Aorta (tissue), 5 donors: Measurements from ENCODE around the gene TRMT10B. TPM values are rescaled to one million over a fixed set of nuclear protein-coding genes. Genes with fewer than 3 reads are reported as not detected.

Experiments
- ATAC-seq: fragments of 200-7000 bp; cut with Tn5 transposase; one replicate; pipeline ENCODE4 v1.9.1; 2022; ENCODE audit warnings: moderate library complexity; ENCODE audit not compliant: low FRiP score
- DNase-seq, 2 donors: peaks; one replicate each; pipeline ENCODE4 v3.0.0-alpha.2; 2020
- H3K27ac ChIP-seq, 2 donors: one replicate each; pipeline ENCODE4 v1.5.1; 2013; ENCODE audit warnings: low read length in 2 of 2, mild to moderate bottlenecking in 2 of 2, moderate library complexity in 2 of 2, control low read depth in 1 of 2, inconsistent platforms in 1 of 2, low read depth in 1 of 2
- H3K27me3 ChIP-seq, 2 donors: one replicate each; pipeline ENCODE4 v1.6.1; 2013; ENCODE audit warnings: control low read depth in 1 of 2, low read length in 1 of 2, mild to moderate bottlenecking in 1 of 2, moderate library complexity in 1 of 2; ENCODE audit not compliant: insufficient read depth in 2 of 2, control insufficient read depth in 1 of 2
- H3K36me3 ChIP-seq, 2 donors: one replicate each; pipeline ENCODE4 v1.6.1; 2013; ENCODE audit warnings: control low read depth in 1 of 2, low read length in 1 of 2, mild to moderate bottlenecking in 1 of 2; ENCODE audit not compliant: insufficient read depth in 2 of 2, control insufficient read depth in 1 of 2
- H3K4me1 ChIP-seq, 2 donors: one replicate each; pipeline ENCODE4 v1.6.1; 2013; ENCODE audit warnings: low read length in 2 of 2, control low read depth in 1 of 2, mild to moderate bottlenecking in 1 of 2, moderate library complexity in 1 of 2; ENCODE audit not compliant: insufficient read depth in 2 of 2, control insufficient read depth in 1 of 2
- H3K4me3 ChIP-seq, 2 donors: one replicate each; pipeline ENCODE4 v1.5.1; 2013; ENCODE audit warnings: low read length in 2 of 2, control low read depth in 1 of 2, mild to moderate bottlenecking in 1 of 2
- H3K9me3 ChIP-seq: one replicate; pipeline ENCODE4 v1.6.1; 2013; ENCODE audit warnings: mild to moderate bottlenecking, low read length; ENCODE audit not compliant: control insufficient read depth
- WGBS, 2 donors: extraction: QIAGEN DNeasy Blood & Tissue Kit; methylation state at CpG; one replicate each; pipeline ENCODE4 v1.1.7; 2013; 5-methylcytosine and 5-hydroxymethylcytosine counted together
- intact Hi-C, 2 donors: fragments of 100-400 bp; cut with DNase I; formaldehyde crosslinking; loops; one replicate each; pipeline versions ENCODE4 v1.14.2 to v1.15.0; 2022
- polyA plus RNA-seq, 2 donors: library from polyadenylated mRNA; stranded (reverse); fragments of 200-250 nt; gene quantifications; one replicate each; pipeline ENCODE4 v1.2.3, GENCODE V29; 2013
- total RNA-seq, 2 donors: library from RNA; stranded (reverse); fragmentation: NEBNext Ultra II Directional; extraction: Animal tissue kit (Norgen Biotek cat#: 25700); gene quantifications; one replicate each; pipeline ENCODE4 v1.2.1, GENCODE V29; 2021
- donor health status: healthy with polysubstance abuse.
- donor health status: Bipolar disorder and iron deficiency.
- donor health status: DM: no; HTN: no; CAD: no.
- donor health status: DM: no; HTN: no; CAD: no.
- donor health status: DM: yes; HTN: yes; CAD: no.

The TRMT10B gene
- total and polyA plus RNA-seq, 4 donors = 4.6 to 17.4 (median 8.6) TPM

GRCh38 chr9:37784616-37785483, 31.2 kb downstream of the TRMT10B start, which contains the start of gene EXOSC3:
Gene EXOSC3, minus strand, starts transcription at chr9:37785064. Its CDS starts 20 bp downstream, at chr9:37785044.
- DNase-seq (peak; percentile 95 to 96), ATAC-seq (peak; percentile 95)
- Histone ChIP-seq H3K4me1 (no peaks in the 10 kb centered on the region), H3K9me3 (no peaks in the 10 kb centered on the region), H3K4me3 (peak within 1 kb of the TSS; percentile 81 to 86), H3K27me3 (no peaks in the 10 kb centered on the region), H3K27ac (peak within 1 kb of the TSS; percentile 14 to 62), H3K36me3 (no peaks in the 10 kb centered on the region)
- WGBS, 2 donors = 1% methylated on average over 70 to 73 of the region's 73 CpGs
- intact Hi-C loops = loop anchor here (1.0 kb wide), 1 partner anchor 15 kb away; the partner anchor contains the start of gene DCAF10 (in 2 of the 2)

- peaks cover 1% of the 10 kb centered on the region for H3K9me3 ChIP-seq
- no peaks in the 10 kb centered on the region for H3K4me1 ChIP-seq
- ATAC-seq (no peak), DNase-seq (peak in 1 of 2 donors; percentile 75)
- intact Hi-C loops = no loop called here
- H3K36me3 ChIP-seq = no peaks in the 10 kb centered on the region
- H3K27ac ChIP-seq = no peak overlapping the region
- WGBS, 2 donors = 42 to 43% methylated on average over 44 to 45 of the region's 45 CpGs
- no peak overlapping the region for H3K4me3 ChIP-seq
- H3K27me3 ChIP-seq = no peaks in the 10 kb centered on the region
These were observed 33.5 kb downstream of the TRMT10B start for GRCh38 chr9:37787059-37787458.

GRCh38 chr9:37788332-37788731, 34.7 kb downstream of the TRMT10B start:
- H3K9me3 ChIP-seq = peaks cover 1% of the 10 kb centered on the region
- H3K27ac ChIP-seq = no peak overlapping the region
- H3K36me3 ChIP-seq = no peaks in the 10 kb centered on the region
- intact Hi-C loops = no loop called here
- ATAC-seq (no peak), DNase-seq (no peak)
- WGBS, 2 donors = 85% methylated on average over 6 of the region's 6 CpGs
- no peaks in the 10 kb centered on the region for H3K4me1 ChIP-seq
- no peaks in the 10 kb centered on the region for H3K27me3 ChIP-seq
- H3K4me3 ChIP-seq = no peak overlapping the region

- peaks cover 1% of the 10 kb centered on the region for H3K9me3 ChIP-seq
- WGBS, 2 donors = 95 to 97% methylated on average over 2 of the region's 2 CpGs
- H3K27ac ChIP-seq = no peak overlapping the region
- no peaks in the 10 kb centered on the region for H3K36me3 ChIP-seq
- DNase-seq = no peak
- no peaks in the 10 kb centered on the region for H3K27me3 ChIP-seq
- H3K4me3 ChIP-seq = no peak overlapping the region
- H3K4me1 ChIP-seq = no peaks in the 10 kb centered on the region
- ATAC-seq = no peak
- intact Hi-C loops = no loop called here
These were observed 36.5 kb downstream of the TRMT10B start for GRCh38 chr9:37790096-37790495.

- intact Hi-C loops = no loop called here
- no peaks in the 10 kb centered on the region for H3K4me1 ChIP-seq
- ATAC-seq (no peak), DNase-seq (no peak)
- H3K9me3 ChIP-seq = peaks cover 1% of the 10 kb centered on the region
- no peaks in the 10 kb centered on the region for H3K36me3 ChIP-seq
- 79 to 84% methylated on average over 5 of the region's 5 CpGs for WGBS, 2 donors
- H3K27ac ChIP-seq = no peak overlapping the region
- no peaks in the 10 kb centered on the region for H3K27me3 ChIP-seq
- no peak overlapping the region for H3K4me3 ChIP-seq
These were observed 38.5 kb downstream of the TRMT10B start for GRCh38 chr9:37792122-37792521.

- peaks cover 0 to 2% of the 10 kb centered on the region in 2 donors for H3K4me1 ChIP-seq
- WGBS, 2 donors = 74 to 82% methylated on average over 2 of the region's 2 CpGs
- intact Hi-C loops = no loop called here
These were observed 42.6 kb downstream of the TRMT10B start for GRCh38 chr9:37796232-37796631.

GRCh38 chr9:37798677-37799076, 45.1 kb downstream of the TRMT10B start:
- WGBS, 2 donors = 82 to 84% methylated on average over 1 of the region's 1 CpG

More at GRCh38 chr9:37796232-37796631, 42.6 kb downstream of the TRMT10B start:
- DNase-seq (no peak), ATAC-seq (no peak)
- H3K27ac ChIP-seq = no peak overlapping the region
- H3K9me3 ChIP-seq = no peaks in the 10 kb centered on the region
- no peak overlapping the region for H3K4me3 ChIP-seq
- no peaks in the 10 kb centered on the region for H3K36me3 ChIP-seq
- H3K27me3 ChIP-seq = no peaks in the 10 kb centered on the region

GRCh38 chr9:37800631-37801286, 47.2 kb downstream of the TRMT10B start, which contains the start of gene DCAF10:
Gene DCAF10, plus strand, starts transcription at chr9:37800797. Its CDS starts 70 bp downstream, at chr9:37800867.
- WGBS, 2 donors = 0% methylated on average over 54 to 72 of the region's 72 CpGs
- ATAC-seq (peak; percentile 99), DNase-seq (peak; percentile 89 to 96)
- Histone ChIP-seq H3K36me3 (no peaks in the 10 kb centered on the region), H3K9me3 (no peaks in the 10 kb centered on the region), H3K27ac (peak within 1 kb of the TSS; percentile 30 to 45), H3K4me1 (peaks cover 0 to 4% of the 10 kb centered on the region in 2 donors), H3K27me3 (no peaks in the 10 kb centered on the region), H3K4me3 (peak within 1 kb of the TSS; percentile 59 to 79)
- intact Hi-C loops = loop anchor here (1.0 to 10.0 kb wide), 2 partner anchors 15 to 316 kb away; partner anchors contain the start of genes EXOSC3 (in 2 of the 2) and POLR1E (in 1 of the 2)

More at GRCh38 chr9:37798677-37799076, 45.1 kb downstream of the TRMT10B start:
- Histone ChIP-seq H3K4me3 (no peak overlapping the region), H3K4me1 (peaks cover 0 to 4% of the 10 kb centered on the region in 2 donors), H3K9me3 (no peaks in the 10 kb centered on the region), H3K27ac (no peak overlapping the region), H3K27me3 (no peaks in the 10 kb centered on the region), H3K36me3 (no peaks in the 10 kb centered on the region)
- DNase-seq (no peak), ATAC-seq (no peak)
- intact Hi-C loops = no loop called here
